DLD1 (cell line): Measurements from ENCODE around the gene DZIP1.

Experiments
- in situ Hi-C: cut with HindIII; loops from 2 replicates; pipeline ENCODE4 v1.10.0; 2017; ENCODE audit warnings: low sequenced_read_pairs

Gene DZIP1

DNA sequence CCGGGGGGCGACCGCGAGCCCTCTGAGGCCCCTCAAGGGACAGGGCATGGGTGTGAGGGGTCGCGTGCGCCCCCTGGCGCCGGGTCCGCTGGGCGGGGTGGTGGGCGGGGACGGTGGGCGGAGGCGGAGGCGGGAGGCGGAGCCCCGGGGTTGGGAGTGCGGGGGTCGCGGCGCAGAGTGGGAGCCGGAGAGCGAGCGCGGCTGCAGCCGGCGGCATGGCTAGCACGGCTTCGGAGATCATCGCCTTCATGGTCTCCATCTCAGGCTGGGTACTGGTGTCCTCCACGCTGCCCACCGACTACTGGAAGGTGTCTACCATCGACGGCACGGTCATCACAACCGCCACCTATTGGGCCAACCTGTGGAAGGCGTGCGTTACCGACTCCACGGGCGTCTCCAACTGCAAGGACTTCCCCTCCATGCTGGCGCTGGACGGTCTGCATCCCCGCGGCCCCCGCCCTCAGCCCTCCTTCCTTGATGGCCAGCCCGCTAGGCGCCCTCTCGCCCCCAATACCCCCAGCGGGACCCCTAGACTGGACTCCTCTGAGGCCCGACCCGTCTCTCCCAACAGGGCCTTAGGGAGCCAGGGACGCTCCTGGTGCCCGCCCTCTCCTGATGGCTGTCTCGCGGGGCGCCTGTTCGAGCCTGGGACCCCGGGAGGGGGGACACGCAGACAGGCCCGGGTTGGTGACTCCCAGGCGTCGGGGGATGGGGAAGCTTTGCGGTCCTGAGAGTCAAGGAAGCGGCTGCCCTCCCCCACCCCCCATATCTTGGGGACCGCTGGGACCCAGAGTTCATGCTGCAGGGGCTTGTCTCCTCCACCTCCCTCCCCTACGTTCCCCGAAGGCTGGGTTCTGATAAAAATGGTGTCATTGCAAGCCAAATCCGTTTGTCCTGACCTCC lies 91.7 kb downstream of the DZIP1 start, which contains the start of gene CLDN10:
Gene CLDN10, plus strand, starts transcription at position 182 of the 903 bp plus-strand sequence. Its CDS starts 34 bp downstream, at position 216.
- in situ Hi-C loops = no loop called here

DNA sequence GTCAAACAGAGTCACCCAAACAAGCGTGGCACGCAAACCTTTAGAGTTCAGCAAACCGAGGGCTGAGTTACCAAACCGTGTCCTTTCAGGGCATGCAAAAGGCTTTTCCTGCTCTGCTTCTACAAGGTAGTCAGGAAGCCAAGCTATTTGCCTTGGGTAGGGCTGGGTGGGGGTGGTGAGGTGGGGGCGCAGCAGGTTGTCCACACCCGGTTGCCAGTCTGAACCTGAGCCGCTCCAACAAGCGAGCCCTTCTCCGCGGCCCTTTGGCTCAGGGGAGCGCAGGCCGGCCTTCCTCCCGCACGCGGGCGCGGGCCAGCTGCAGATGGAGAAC lies 92.3 kb downstream of the DZIP1 start:
- in situ Hi-C loops = no loop called here

DNA sequence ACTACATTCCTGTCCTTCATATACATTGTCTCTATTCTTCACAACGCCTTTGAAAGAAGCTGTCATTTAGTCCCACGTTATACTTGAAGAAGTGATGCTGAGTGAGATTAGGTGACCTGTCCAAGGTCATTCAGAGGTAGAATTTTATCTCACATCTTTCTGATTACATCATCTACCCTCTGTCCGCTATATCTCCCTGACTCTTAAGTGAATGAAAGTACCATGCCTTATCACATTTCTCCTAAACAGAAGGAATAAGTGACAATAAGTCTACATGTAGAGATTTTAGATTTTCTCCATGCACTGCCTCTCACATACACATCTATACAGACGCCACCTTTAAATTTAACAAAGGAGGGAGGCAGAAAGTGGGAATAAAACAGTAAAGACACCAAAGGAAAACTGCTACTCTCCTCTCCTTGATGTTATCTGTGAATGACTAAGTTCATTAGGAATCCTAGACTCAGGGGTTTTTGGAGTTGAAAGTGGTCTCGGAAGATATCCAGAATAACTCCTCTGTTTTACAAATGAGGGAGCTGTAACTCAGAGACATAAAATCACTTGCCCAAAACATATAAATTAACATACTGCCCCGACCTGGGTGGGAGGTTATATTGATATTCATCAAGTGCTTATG lies 96.9 kb downstream of the DZIP1 start:
- in situ Hi-C loops = no loop called here

DNA sequence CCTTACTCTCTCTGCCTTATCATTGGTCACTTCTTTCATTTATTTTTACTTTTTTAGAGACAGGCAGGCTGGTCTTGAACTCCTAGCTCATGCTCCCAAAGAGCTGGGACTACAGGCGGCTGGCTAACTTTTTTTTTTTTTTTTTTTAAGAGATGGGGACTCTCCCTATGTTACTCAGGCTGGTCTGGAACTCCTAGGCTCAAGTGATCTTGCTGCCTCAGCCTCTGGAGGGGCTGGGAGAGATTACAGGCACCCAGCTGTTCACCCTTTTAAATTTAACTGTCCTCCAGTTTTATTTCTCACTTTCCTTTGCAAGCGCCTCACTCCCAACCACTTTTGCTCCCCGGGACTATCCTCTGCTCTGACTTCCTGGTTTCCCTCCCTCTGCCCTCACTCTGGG lies 97.6 kb downstream of the DZIP1 start:
- in situ Hi-C loops = no loop called here

DNA sequence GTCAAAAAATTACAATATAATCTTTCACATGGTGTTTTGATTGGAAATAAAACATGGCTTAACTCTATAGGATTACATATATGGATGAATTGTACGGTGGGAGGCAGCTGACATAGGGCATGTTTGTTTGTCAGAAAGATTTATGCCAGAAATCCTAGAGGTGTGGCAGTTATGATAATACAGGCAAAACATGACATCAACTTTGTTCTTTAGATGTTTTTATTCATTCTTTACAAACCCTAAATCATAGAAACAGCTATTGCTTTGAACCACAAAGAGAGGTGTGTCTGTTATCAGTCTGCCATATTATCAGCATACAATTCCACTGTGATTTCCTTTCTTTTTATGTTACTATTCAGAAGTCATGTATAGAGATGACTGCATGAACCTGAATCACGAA lies 100.2 kb downstream of the DZIP1 start:
- in situ Hi-C loops = no loop called here

DNA sequence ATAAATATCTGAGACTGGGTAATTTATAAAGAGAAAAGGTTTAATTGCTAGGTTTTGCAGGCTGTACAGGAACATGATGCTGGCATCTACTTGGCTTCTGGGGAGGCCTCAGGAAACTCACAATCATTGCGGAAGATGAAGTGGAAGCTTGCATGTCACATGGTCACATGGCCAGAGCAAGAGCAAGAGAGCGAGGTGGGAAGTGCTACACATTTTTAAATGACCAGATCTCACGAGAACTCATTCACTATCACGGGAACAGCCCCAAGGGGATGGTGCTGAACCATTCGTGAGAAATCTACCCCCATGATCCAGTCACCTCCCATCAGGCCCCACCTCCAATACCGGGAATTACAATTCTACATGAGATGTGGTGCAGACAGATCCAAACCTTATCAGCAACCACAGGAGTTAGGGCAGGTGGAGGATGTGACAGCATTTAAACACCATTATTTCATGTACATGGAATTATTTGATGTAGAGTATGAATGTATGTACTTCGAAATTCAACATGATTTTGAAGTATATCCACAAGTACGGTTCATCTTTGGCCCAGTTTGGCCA lies 102.5 kb downstream of the DZIP1 start:
- in situ Hi-C loops = no loop called here

DNA sequence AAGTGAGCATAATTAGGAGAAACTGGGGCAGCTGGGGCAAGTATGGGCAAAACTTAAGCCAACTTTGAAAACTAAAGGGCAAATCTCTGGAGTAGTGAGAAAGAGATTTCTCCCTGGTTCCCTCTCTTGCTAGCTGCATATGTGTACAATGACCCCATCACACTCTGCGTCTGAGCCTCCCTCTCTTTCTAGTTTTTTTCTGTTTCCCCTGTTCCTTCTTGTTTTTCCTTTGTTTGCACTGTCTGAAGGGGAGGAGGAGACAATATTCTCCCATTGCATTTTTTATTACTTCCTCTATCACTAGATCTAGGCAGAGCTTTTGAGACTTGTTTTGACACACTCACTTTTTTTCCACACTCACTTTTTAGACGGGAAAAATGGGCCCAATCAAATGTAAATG lies 103.2 kb downstream of the DZIP1 start:
- in situ Hi-C loops = no loop called here

DNA sequence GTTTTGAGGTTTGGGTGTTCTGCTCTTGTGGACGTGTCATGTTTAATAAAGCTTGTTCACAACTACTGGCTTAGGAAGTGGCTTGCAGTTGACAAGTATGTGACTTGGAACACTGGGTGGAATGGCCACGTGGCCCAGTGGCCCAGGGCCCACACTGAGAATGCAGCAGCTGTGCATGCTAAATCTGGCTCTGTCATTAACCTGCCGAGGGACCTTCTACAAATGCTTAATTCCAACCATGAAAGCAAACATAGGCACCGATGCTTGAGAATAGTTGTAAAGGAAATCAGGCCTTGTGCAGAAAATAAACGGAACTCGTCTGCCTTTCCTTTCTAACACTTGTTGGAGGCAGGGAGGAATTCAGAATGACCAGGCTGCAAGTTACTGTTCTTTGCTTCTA lies 103.6 kb downstream of the DZIP1 start:
- in situ Hi-C loops = no loop called here

DNA sequence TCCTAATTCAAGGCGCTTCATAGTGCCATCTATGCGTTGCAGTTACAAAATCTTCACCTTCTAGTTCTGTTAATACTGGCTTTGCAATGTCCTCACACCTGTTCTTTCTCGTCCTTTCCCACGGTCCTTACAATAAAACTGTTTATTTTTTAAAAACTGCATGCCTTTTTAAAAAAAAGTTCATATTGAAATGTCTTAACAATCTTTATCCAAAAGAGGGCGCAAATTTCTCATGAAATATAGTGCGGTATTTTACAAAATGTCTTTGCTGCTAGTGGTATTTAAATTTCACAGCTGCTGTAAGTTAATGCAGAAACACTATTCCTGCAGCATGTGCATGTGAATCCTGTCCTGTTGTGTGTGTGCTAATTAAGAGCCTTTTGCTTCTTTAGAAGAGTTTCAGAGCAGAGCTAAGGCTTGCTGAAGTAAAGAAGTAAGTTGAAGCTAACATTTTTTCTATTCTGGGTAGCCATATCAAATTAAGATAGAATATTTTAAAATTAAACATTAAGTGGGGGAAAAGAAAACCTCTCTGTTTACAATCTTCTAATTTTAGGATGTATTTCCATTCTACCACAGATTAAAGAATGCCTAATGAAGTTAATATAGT lies 107.8 kb downstream of the DZIP1 start:
- in situ Hi-C loops = no loop called here

DNA sequence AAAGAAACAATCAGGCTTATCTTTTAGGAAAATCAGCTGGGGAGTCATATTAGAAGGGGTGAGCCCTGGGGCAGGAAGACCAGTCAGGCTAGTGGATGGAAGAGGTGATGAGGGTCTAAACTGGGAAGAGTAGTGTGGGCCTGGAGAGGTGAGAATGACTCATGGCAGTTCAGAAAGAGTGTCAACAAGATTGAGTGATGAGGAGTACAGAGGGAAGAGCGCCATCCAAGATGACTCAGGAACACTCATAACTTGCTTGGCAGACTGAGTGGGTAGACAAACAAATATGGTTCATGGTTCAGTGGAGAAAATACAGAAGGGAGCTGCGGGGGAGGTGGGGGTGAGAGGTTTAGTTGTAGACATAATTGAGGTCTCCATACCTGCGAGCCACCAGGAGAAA lies 109.3 kb downstream of the DZIP1 start:
- in situ Hi-C loops = no loop called here

DNA sequence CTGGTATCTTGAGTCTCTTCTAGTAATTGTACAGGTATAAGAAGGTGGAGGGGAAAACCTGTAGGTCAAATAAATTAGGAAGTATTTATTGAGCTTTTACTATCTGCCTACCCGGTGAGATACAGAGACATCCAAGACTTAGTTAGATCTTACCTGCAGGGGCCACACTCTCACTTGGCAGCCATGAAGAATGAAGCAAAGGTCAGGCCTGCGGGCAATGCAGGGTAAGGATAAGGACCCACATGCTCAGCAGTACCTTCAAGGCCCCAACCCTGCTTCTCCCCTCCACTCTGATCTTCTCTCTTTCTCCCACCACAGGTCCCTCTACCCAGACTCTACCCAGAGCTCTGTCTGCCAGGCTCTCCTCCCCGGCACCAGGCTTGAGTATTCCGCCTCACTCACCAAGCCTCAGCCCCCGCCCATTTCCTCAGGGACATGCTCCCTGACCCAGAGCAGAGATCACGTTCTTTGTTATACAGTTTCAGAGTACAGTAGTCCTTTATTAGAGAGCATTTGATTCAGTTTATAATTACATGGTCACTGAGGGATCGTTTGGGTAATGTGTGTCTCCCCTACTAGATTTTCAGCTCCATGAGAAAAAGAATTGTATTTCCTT lies 110.9 kb downstream of the DZIP1 start:
- in situ Hi-C loops = no loop called here

DNA sequence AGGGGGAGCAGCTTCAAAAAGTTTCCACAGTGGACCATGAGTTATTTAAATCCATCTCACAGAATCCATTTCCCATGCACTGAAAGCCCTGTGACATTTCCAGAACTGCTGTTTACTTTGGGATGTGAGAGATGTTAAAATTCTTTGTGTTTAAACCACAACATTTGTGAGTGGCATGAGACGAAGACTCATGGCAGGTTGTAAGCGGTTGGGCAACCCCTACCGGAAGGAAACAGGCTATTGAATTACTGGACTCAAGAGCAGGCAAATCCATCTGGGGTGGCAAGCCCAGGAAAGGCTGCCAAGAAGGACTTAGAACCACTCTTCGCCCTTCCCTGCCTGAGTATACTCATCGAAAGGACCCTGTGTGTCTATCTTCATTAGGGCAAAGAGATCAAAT lies 114.3 kb downstream of the DZIP1 start:
- in situ Hi-C loops = no loop called here
